Sigmoid colon (tissue), 7 donors: Measurements from ENCODE around the gene DNAJC5. TPM values are rescaled to one million over a fixed set of nuclear protein-coding genes. Genes with fewer than 3 reads are reported as not detected.

Experiments
- DNase-seq: peaks from one replicate; pipeline ENCODE4 v3.0.0-alpha.2; 2019
- H3K27ac ChIP-seq, 4 donors: fragments of 200-600 bp; sonication (generic); one replicate each; pipeline ENCODE4 v1.5.1; 2016 to 2019; ENCODE audit warnings: mild to moderate bottlenecking in 1 of 4
- H3K27me3 ChIP-seq, 3 donors: fragments of 200-600 bp; sonication (generic); one replicate each; pipeline ENCODE4 v1.5.1; 2019; ENCODE audit warnings: mild to moderate bottlenecking in 1 of 3
- H3K36me3 ChIP-seq, 4 donors: fragments of 200-600 bp; sonication (generic); one replicate each; pipeline ENCODE4 v1.5.1; 2016 to 2019
- H3K4me1 ChIP-seq, 4 donors: fragments of 200-600 bp; sonication (generic); one replicate each; pipeline ENCODE4 v1.5.1; 2017 to 2019
- H3K4me3 ChIP-seq, 4 donors: fragments of 200-600 bp; sonication (generic); one replicate each; pipeline ENCODE4 v1.5.1; 2017 to 2019; ENCODE audit warnings: mild to moderate bottlenecking in 2 of 4, moderate library complexity in 1 of 4
- H3K9me3 ChIP-seq, 4 donors: fragments of 200-600 bp in 3 of 4; sonication (generic) in 3 of 4; one replicate each; pipeline versions ENCODE4 v1.5.1 to v1.6.1; 2013 to 2019
- CTCF ChIP-seq, 4 experiments: fragments of 450-650 bp in 3 of 4; fragments of 200-600 bp in 1 of 4; IDR thresholded peaks; one replicate each; pipeline ENCODE4 v1.5.1; 2016 to 2019; ENCODE audit warnings: antibody characterized with exemption in 4 of 4, mild to moderate bottlenecking in 3 of 4, moderate library complexity in 2 of 4
- EP300 ChIP-seq, 4 donors: sonication (generic); formaldehyde crosslinking; IDR thresholded peaks; one replicate each; pipeline ENCODE4 v1.6.1; 2017; ENCODE audit warnings: antibody characterized with exemption in 4 of 4
- POLR2A ChIP-seq, 2 donors: fragments of 450-650 bp; IDR thresholded peaks; one replicate each; pipeline ENCODE4 v1.6.1; 2016; ENCODE audit warnings: antibody characterized with exemption in 2 of 2, mild to moderate bottlenecking in 2 of 2, moderate library complexity in 2 of 2
- POLR2AphosphoS5 ChIP-seq, 4 donors: sonication (generic); formaldehyde crosslinking; IDR thresholded peaks; one replicate each; pipeline ENCODE4 v1.6.1; 2017; ENCODE audit warnings: antibody characterized with exemption in 4 of 4
- WGBS, 2 donors: extraction: QIAGEN DNeasy Blood & Tissue Kit; methylation state at CpG; one replicate each; pipeline ENCODE4 v1.1.7; 2013; 5-methylcytosine and 5-hydroxymethylcytosine counted together
- intact Hi-C: fragments of 100-400 bp; cut with DNase I; formaldehyde crosslinking; loops from one replicate; pipeline ENCODE4 v1.15.1; 2023
- polyA plus RNA-seq, 3 donors: library from polyadenylated mRNA; stranded (reverse); fragments of 200-250 nt; gene quantifications; one replicate each; pipeline ENCODE4 v1.2.3, GENCODE V29; 2013
- total RNA-seq, 4 donors: library from RNA; depleted of rRNA; stranded (reverse); fragments of >200 nt; gene quantifications; one replicate each; pipeline ENCODE4 v1.1.0, GENCODE V29; 2016
- donor health status: healthy with polysubstance abuse.
- donor health status: Bipolar disorder and iron deficiency.
- donor health status: healthy.

The DNAJC5 gene
- total and polyA plus RNA-seq, 7 donors, result 21.6 to 62.8 (median 31.4) TPM

- intact Hi-C loops, result no loop called here
- H3K4me1 ChIP-seq, result peaks cover 0 to 14% (median 11%) of the 10 kb centered on the region in 4 donors
- no peaks in the 10 kb centered on the region for H3K27me3 ChIP-seq
- 94 to 95% methylated on average over 26 of the region's 26 CpGs for WGBS, 2 donors
- H3K27ac ChIP-seq, result no peak overlapping the region
- H3K9me3 ChIP-seq, result no peaks in the 10 kb centered on the region
- peak; percentile 56 for DNase-seq
- no peak overlapping the region for H3K4me3 ChIP-seq
- TF ChIP-seq EP300 (IDR thresholded peaks at IDR 0.05) (no peak), POLR2AphosphoS5 (IDR thresholded peaks at IDR 0.05) (no peak), CTCF (IDR thresholded peaks at IDR 0.05) (no peak), POLR2A (IDR thresholded peaks at IDR 0.05) (no peak)
- peaks cover 0 to 59% (median 27%) of the 10 kb centered on the region in 4 donors for H3K36me3 ChIP-seq
These were observed 66.9 kb downstream of the DNAJC5 start for GRCh38 chr20:63961664-63962425.

- H3K4me3 ChIP-seq, result no peak overlapping the region
- no peaks in the 10 kb centered on the region for H3K9me3 ChIP-seq
- H3K27me3 ChIP-seq, result no peaks in the 10 kb centered on the region
- no peak overlapping the region for H3K27ac ChIP-seq
- H3K4me1 ChIP-seq, result peaks cover 0 to 6% (median 3%) of the 10 kb centered on the region in 4 donors
- 96 to 97% methylated on average over 61 of the region's 61 CpGs for WGBS, 2 donors
- TF ChIP-seq POLR2AphosphoS5 (IDR thresholded peaks at IDR 0.05) (no peak), CTCF (IDR thresholded peaks at IDR 0.05) (no peak), EP300 (IDR thresholded peaks at IDR 0.05) (no peak), POLR2A (IDR thresholded peaks at IDR 0.05) (no peak)
- peaks cover 0 to 66% (median 30%) of the 10 kb centered on the region in 4 donors for H3K36me3 ChIP-seq
- DNase-seq, result no peak
- intact Hi-C loops, result no loop called here
These were observed 67.8 kb downstream of the DNAJC5 start for GRCh38 chr20:63962426-63963347.

- peaks cover 0 to 4% (median 3%) of the 10 kb centered on the region in 4 donors for H3K4me1 ChIP-seq
- H3K27me3 ChIP-seq, result no peaks in the 10 kb centered on the region
- no peak overlapping the region for H3K4me3 ChIP-seq
- intact Hi-C loops, result no loop called here
- H3K9me3 ChIP-seq, result no peaks in the 10 kb centered on the region
- H3K36me3 ChIP-seq, result peaks cover 0 to 66% (median 30%) of the 10 kb centered on the region in 4 donors
- DNase-seq, result peak; percentile 58
- 91 to 92% methylated on average over 27 of the region's 27 CpGs for WGBS, 2 donors
- TF ChIP-seq POLR2A (IDR thresholded peaks at IDR 0.05), result no peak
- no peak overlapping the region for H3K27ac ChIP-seq
These were observed 68.4 kb downstream of the DNAJC5 start for GRCh38 chr20:63963348-63963741.

GRCh38 chr20:63963784-63964301 is 68.9 kb downstream of the DNAJC5 start:
- peaks cover 0 to 65% (median 30%) of the 10 kb centered on the region in 4 donors for H3K36me3 ChIP-seq
- peak; percentile 58 for DNase-seq
- no peaks in the 10 kb centered on the region for H3K9me3 ChIP-seq
- peaks cover 0 to 9% (median 7%) of the 10 kb centered on the region in 4 donors for H3K4me1 ChIP-seq
- TF ChIP-seq POLR2A (IDR thresholded peaks at IDR 0.05), result no peak
- no peak for TF ChIP-seq POLR2AphosphoS5 (IDR thresholded peaks at IDR 0.05)
- TF ChIP-seq CTCF (IDR thresholded peaks at IDR 0.05), result no peak
- no peak for TF ChIP-seq EP300 (IDR thresholded peaks at IDR 0.05)
- WGBS, 2 donors, result 94 to 95% methylated on average over 16 of the region's 16 CpGs
- no peak overlapping the region for H3K27ac ChIP-seq
- no peak overlapping the region for H3K4me3 ChIP-seq
- intact Hi-C loops, result no loop called here
- no peaks in the 10 kb centered on the region for H3K27me3 ChIP-seq

- DNase-seq, result peak; percentile 62
- peaks cover 0 to 12% (median 11%) of the 10 kb centered on the region in 4 donors for H3K4me1 ChIP-seq
- H3K27ac ChIP-seq, result no peak overlapping the region
- no peak overlapping the region for H3K4me3 ChIP-seq
- 97% methylated on average over 16 of the region's 16 CpGs for WGBS, 2 donors
- no peaks in the 10 kb centered on the region for H3K9me3 ChIP-seq
- TF ChIP-seq CTCF (IDR thresholded peaks at IDR 0.05) (no peak), EP300 (IDR thresholded peaks at IDR 0.05) (no peak), POLR2AphosphoS5 (IDR thresholded peaks at IDR 0.05) (no peak), POLR2A (IDR thresholded peaks at IDR 0.05) (no peak)
- intact Hi-C loops, result no loop called here
- H3K36me3 ChIP-seq, result peaks cover 0 to 59% (median 30%) of the 10 kb centered on the region in 4 donors
- H3K27me3 ChIP-seq, result no peaks in the 10 kb centered on the region
These were observed 69.5 kb downstream of the DNAJC5 start for GRCh38 chr20:63964412-63964811.
